Naive thymus-derived CD4-positive, alpha-beta T cell (primary cell): ENCODE data around the gene SNX22. TPM values are rescaled to one million over a fixed set of nuclear protein-coding genes. Genes with fewer than 3 reads are reported as not detected.

Experiments
- ATAC-seq: fragments of 150-1000 bp; cut with Tn5 transposase; 2 replicates; pipeline ENCODE4 v1.10.0; 2021; ENCODE audit warnings: mild to moderate bottlenecking, moderate library complexity
- CTCF ChIA-PET: fragments of 350-600 bp; sonication (Branson Sonifier 250); formaldehyde crosslinking; loops from one replicate; lab custom pipeline; 2021; ENCODE audit warnings: antibody characterized with exemption; lab: Charles Lee
- POLR2A ChIA-PET: fragments of 350-600 bp; sonication (Branson Sonifier 250); formaldehyde crosslinking; loops from one replicate; lab custom pipeline; 2021; ENCODE audit warnings: antibody characterized with exemption, inconsistent platforms; lab: Charles Lee
- DNase-seq, 9 donors: peaks; one replicate each; pipeline versions ENCODE4 v3.0.0 to v3.0.0-alpha.2; 2020 to 2022; ENCODE audit warnings: mixed read lengths in 1 of 9
- H3K27ac ChIP-seq: one replicate; pipeline ENCODE4 v1.7.0; 2013; ENCODE audit warnings: mild to moderate bottlenecking, low read depth, low read length, moderate library complexity
- H3K27me3 ChIP-seq, 2 donors: one replicate each; pipeline ENCODE4 v1.7.0; 2013; ENCODE audit warnings: low read length in 2 of 2, mild to moderate bottlenecking in 2 of 2, moderate library complexity in 2 of 2; ENCODE audit not compliant: control insufficient read depth in 2 of 2, insufficient read depth in 2 of 2
- H3K36me3 ChIP-seq, 3 experiments: 1 replicate in 2 of 3; 2 replicates in 1 of 3; pipeline ENCODE4 v1.7.0; 2013; ENCODE audit warnings: low read length in 3 of 3, mild to moderate bottlenecking in 3 of 3, moderate library complexity in 1 of 3; ENCODE audit not compliant: insufficient read depth in 3 of 3, control insufficient read depth in 2 of 3
- H3K4me1 ChIP-seq, 2 donors: one replicate each; pipeline ENCODE4 v1.7.0; 2013; ENCODE audit warnings: low read length in 2 of 2, mild to moderate bottlenecking in 2 of 2, moderate library complexity in 1 of 2; ENCODE audit not compliant: control insufficient read depth in 2 of 2, insufficient read depth in 2 of 2
- H3K4me3 ChIP-seq: 2 replicates; pipeline ENCODE4 v1.7.0; 2013; ENCODE audit warnings: mild to moderate bottlenecking, low read length
- H3K9me3 ChIP-seq, 3 experiments: 1 replicate in 2 of 3; 2 replicates in 1 of 3; pipeline ENCODE4 v1.7.0; 2013; ENCODE audit warnings: low read length in 3 of 3; ENCODE audit not compliant: control insufficient read depth in 2 of 3
- H3K27ac Mint-ChIP-seq, 9 donors: one replicate each; pipeline ENCODE4 v1.8.0; 2020 to 2022; ENCODE audit warnings: mixed read lengths in 9 of 9, mild to moderate bottlenecking in 8 of 9, moderate library complexity in 5 of 9, inconsistent platforms in 2 of 9
- H3K27me3 Mint-ChIP-seq, 5 donors: one replicate each; pipeline ENCODE4 v1.8.0; 2021 to 2022; ENCODE audit warnings: mixed read lengths in 5 of 5, mild to moderate bottlenecking in 1 of 5
- H3K36me3 Mint-ChIP-seq, 5 donors: one replicate each; pipeline ENCODE4 v1.8.0; 2020 to 2022; ENCODE audit warnings: mixed read lengths in 5 of 5, mild to moderate bottlenecking in 3 of 5, inconsistent platforms in 1 of 5
- H3K4me1 Mint-ChIP-seq, 7 donors: one replicate each; pipeline ENCODE4 v1.8.0; 2020 to 2022; ENCODE audit warnings: mixed read lengths in 7 of 7, mild to moderate bottlenecking in 3 of 7, inconsistent platforms in 1 of 7
- H3K4me3 Mint-ChIP-seq, 10 donors: one replicate each; pipeline ENCODE4 v1.8.0; 2020 to 2022; ENCODE audit warnings: mild to moderate bottlenecking in 10 of 10, mixed read lengths in 10 of 10, moderate library complexity in 6 of 10, inconsistent platforms in 2 of 10
- H3K9me3 Mint-ChIP-seq, 11 donors: one replicate each; pipeline ENCODE4 v1.8.0; 2020 to 2022; ENCODE audit warnings: mixed read lengths in 11 of 11, mild to moderate bottlenecking in 4 of 11, inconsistent platforms in 1 of 11, moderate library complexity in 1 of 11
- intact Hi-C, 2 donors: fragments of 100-400 bp; cut with micrococcal nuclease; formaldehyde crosslinking; loops; one replicate each; pipeline ENCODE4 v1.15.1; 2023
- polyA plus RNA-seq, 2 donors: library from polyadenylated mRNA; unstranded; fragments of 300-500 nt; fragmentation: Illumina TruSeq; gene quantifications; one replicate each; pipeline ENCODE4 v1.2.3, GENCODE V29; 2021
- total RNA-seq, 6 experiments: library from RNA in 5 of 6; stranded (reverse) in 5 of 6; gene quantifications; 1 replicate in 5 of 6; 2 replicates in 1 of 6; pipeline ENCODE4 v1.2.3 and lab custom pipeline; 2021 to 2026

Gene SNX22
- total and polyA plus RNA-seq, 7 experiments from 2014 or later: 0.19 to 1.6 (median 0.93) TPM

- DNase-seq (peak in 3 of 9 donors; percentile 14 to 20 (median 18)), ATAC-seq (no peak)
- Histone ChIP-seq H3K4me1 (peaks cover 8 to 21% of the 10 kb centered on the region in 2 donors), H3K4me3 (peak overlapping the region; percentile 34), H3K36me3 (peaks cover 5 to 39% (median 9%) of the 10 kb centered on the region in 3 experiments), H3K27me3 (peaks cover 0 to 4% of the 10 kb centered on the region in 2 donors), H3K27ac (peak overlapping the region; percentile 18), H3K9me3 (no peaks in the 10 kb centered on the region)
- peak overlapping the region; percentile 14 to 82 (median 69) for H3K4me3 Mint-ChIP-seq
- ChIA-PET CTCF (interaction anchor here (0.6 to 3.4 kb wide), 6 partner anchors 8 to 625 kb away, joined by 3 to 11 read pairs (median 4); partner anchors contain the start of gene PPIB), POLR2A (interaction anchor here (0.6 to 6.0 kb wide), 3 partner anchors 10 to 237 kb away, joined by 3 to 55 read pairs (median 4); partner anchors contain the start of gene PPIB)
- peaks cover 0 to 16% (median 8%) of the 10 kb centered on the region in 5 donors for H3K27me3 Mint-ChIP-seq
- peaks cover 21 to 42% (median 32%) of the 10 kb centered on the region in 7 donors for H3K4me1 Mint-ChIP-seq
- intact Hi-C loops: loop anchor here (1.0 to 10.0 kb wide), 10 partner anchors 11 to 675 kb away; partner anchors contain the start of genes HERC1 (in 2 of the 2), PPIB (in 2 of the 2), PIF1 (in 1 of the 2) and SNX1 (in 1 of the 2)
- peak overlapping the region in 4 of 9 donors; percentile 9 to 31 (median 24) for H3K27ac Mint-ChIP-seq
- peaks cover 0 to 17% (median 7%) of the 10 kb centered on the region in 5 donors for H3K36me3 Mint-ChIP-seq
- H3K9me3 Mint-ChIP-seq: no peaks in the 10 kb centered on the region
These were observed 1.2 kb downstream of the SNX22 start for GRCh38 chr15:64152507-64153387.

- peaks cover 30 to 48% (median 39%) of the 10 kb centered on the region in 7 donors for H3K4me1 Mint-ChIP-seq
- Histone ChIP-seq H3K4me3 (peak overlapping the region; percentile 34), H3K27me3 (peaks cover 0 to 4% of the 10 kb centered on the region in 2 donors), H3K27ac (peak overlapping the region; percentile 25), H3K9me3 (no peaks in the 10 kb centered on the region), H3K36me3 (peaks cover 9 to 49% (median 12%) of the 10 kb centered on the region in 3 experiments), H3K4me1 (peaks cover 10 to 21% of the 10 kb centered on the region in 2 donors)
- DNase-seq: peak; percentile 77 to 96 (median 88)
- no peaks in the 10 kb centered on the region for H3K9me3 Mint-ChIP-seq
- ATAC-seq: peak; percentile 97
- ChIA-PET CTCF (interaction anchor here (0.6 to 3.4 kb wide), 7 partner anchors 9 to 624 kb away, joined by 3 to 11 read pairs (median 3); partner anchors contain the start of gene PPIB), POLR2A (interaction anchor here (0.6 to 6.0 kb wide), 4 partner anchors 9 to 238 kb away, joined by 3 to 55 read pairs (median 4); partner anchors contain the start of gene PPIB)
- H3K27ac Mint-ChIP-seq: peak overlapping the region in 6 of 9 donors; percentile 14 to 74 (median 31)
- H3K4me3 Mint-ChIP-seq: peak overlapping the region; percentile 60 to 85 (median 79)
- peaks cover 0 to 16% (median 8%) of the 10 kb centered on the region in 5 donors for H3K27me3 Mint-ChIP-seq
- intact Hi-C loops: loop anchor here (1.0 to 10.0 kb wide), 10 partner anchors 10 to 674 kb away; partner anchors contain the start of genes HERC1 (in 2 of the 2), PPIB (in 2 of the 2), PIF1 (in 1 of the 2) and SNX1 (in 1 of the 2)
- H3K36me3 Mint-ChIP-seq: peaks cover 3 to 24% (median 14%) of the 10 kb centered on the region in 5 donors
These were observed 2.2 kb downstream of the SNX22 start for GRCh38 chr15:64153480-64154367.

GRCh38 chr15:64155802-64156651 lies 4.5 kb downstream of the SNX22 start:
- H3K27me3 ChIP-seq: peaks cover 0 to 4% of the 10 kb centered on the region in 2 donors
- no peaks in the 10 kb centered on the region for H3K9me3 ChIP-seq
- peaks cover 19 to 65% (median 21%) of the 10 kb centered on the region in 3 experiments for H3K36me3 ChIP-seq
- ATAC-seq (no peak), DNase-seq (no peak)
- peaks cover 13 to 32% (median 25%) of the 10 kb centered on the region in 5 donors for H3K36me3 Mint-ChIP-seq
- no peaks in the 10 kb centered on the region for H3K9me3 Mint-ChIP-seq
- intact Hi-C loops: loop anchor here in 1 of 2 donors (10.0 kb wide), 1 partner anchor 551 kb away; no protein-coding TSS in a partner anchor
- no peak overlapping the region for H3K4me3 Mint-ChIP-seq
- ChIA-PET POLR2A (no interaction called here), CTCF (interaction anchor here (3.4 kb wide), 1 partner anchor 7 kb away, joined by 11 read pairs; the partner anchor contains the start of gene PPIB)
- H3K4me1 Mint-ChIP-seq: peaks cover 28 to 46% (median 44%) of the 10 kb centered on the region in 7 donors
- H3K27ac ChIP-seq: no peak overlapping the region
- H3K27ac Mint-ChIP-seq: peak overlapping the region in 2 of 9 donors; percentile 7
- peaks cover 13 to 22% of the 10 kb centered on the region in 2 donors for H3K4me1 ChIP-seq
- no peak overlapping the region for H3K4me3 ChIP-seq
- H3K27me3 Mint-ChIP-seq: peaks cover 0 to 9% (median 5%) of the 10 kb centered on the region in 5 donors

- Histone ChIP-seq H3K4me1 (peaks cover 19 to 27% of the 10 kb centered on the region in 2 donors), H3K27me3 (peaks cover 0 to 4% of the 10 kb centered on the region in 2 donors), H3K4me3 (no peak overlapping the region), H3K9me3 (no peaks in the 10 kb centered on the region), H3K27ac (no peak overlapping the region), H3K36me3 (peaks cover 19 to 65% (median 21%) of the 10 kb centered on the region in 3 experiments)
- ATAC-seq (no peak), DNase-seq (no peak)
- peaks cover 30 to 46% (median 43%) of the 10 kb centered on the region in 7 donors for H3K4me1 Mint-ChIP-seq
- peak overlapping the region in 1 of 10 donors; percentile 53 for H3K4me3 Mint-ChIP-seq
- H3K9me3 Mint-ChIP-seq: no peaks in the 10 kb centered on the region
- H3K36me3 Mint-ChIP-seq: peaks cover 13 to 35% (median 27%) of the 10 kb centered on the region in 5 donors
- ChIA-PET CTCF (no interaction called here), POLR2A (interaction anchor here (1.3 to 1.6 kb wide), 2 partner anchors 9 to 16 kb away, joined by 3 read pairs; no protein-coding TSS in a partner anchor)
- peak overlapping the region in 3 of 9 donors; percentile 16 to 38 (median 25) for H3K27ac Mint-ChIP-seq
- H3K27me3 Mint-ChIP-seq: peaks cover 0 to 9% (median 4%) of the 10 kb centered on the region in 5 donors
- intact Hi-C loops: loop anchor here in 1 of 2 donors (10.0 kb wide), 1 partner anchor 552 kb away; no protein-coding TSS in a partner anchor
These were observed 5.3 kb downstream of the SNX22 start for GRCh38 chr15:64156652-64157331.
